Liver (tissue), 9 donors: Measurements from ENCODE around the gene KRTAP5-1. TPM values are rescaled to one million over a fixed set of nuclear protein-coding genes. Genes with fewer than 3 reads are reported as not detected.

Source experiments
- DNase-seq: peaks from one replicate; pipeline ENCODE4 v3.0.0-alpha.2; 2017; ENCODE audit warnings: low spot score
- H3K27ac ChIP-seq, 2 donors: one replicate each; pipeline ENCODE4 v1.7.0; 2013; ENCODE audit warnings: inconsistent platforms in 2 of 2, low read length in 2 of 2, control low read depth in 1 of 2, low read depth in 1 of 2, mild to moderate bottlenecking in 1 of 2
- H3K27me3 ChIP-seq, 4 donors: one replicate each; pipeline versions ENCODE4 v1.6.1 to v1.7.0; 2013; ENCODE audit warnings: low read length in 3 of 4, inconsistent platforms in 1 of 4, mild to moderate bottlenecking in 1 of 4, moderate library complexity in 1 of 4; ENCODE audit not compliant: control insufficient read depth in 4 of 4, insufficient read depth in 4 of 4
- H3K36me3 ChIP-seq, 4 donors: one replicate each; pipeline versions ENCODE4 v1.6.1 to v1.7.0; 2013; ENCODE audit warnings: low read length in 3 of 4, mild to moderate bottlenecking in 3 of 4, low read depth in 1 of 4, moderate library complexity in 1 of 4; ENCODE audit not compliant: control insufficient read depth in 4 of 4, insufficient read depth in 3 of 4
- H3K4me1 ChIP-seq, 4 donors: one replicate each; pipeline versions ENCODE4 v1.6.1 to v1.7.0; 2013; ENCODE audit warnings: low read length in 3 of 4, mild to moderate bottlenecking in 3 of 4, moderate library complexity in 1 of 4; ENCODE audit not compliant: control insufficient read depth in 4 of 4, insufficient read depth in 4 of 4
- H3K4me3 ChIP-seq, 3 donors: one replicate each; pipeline versions ENCODE4 v1.6.1 to v1.7.0; 2013; ENCODE audit warnings: low read length in 3 of 3, control low read depth in 1 of 3, low read depth in 1 of 3, mild to moderate bottlenecking in 1 of 3
- H3K9ac ChIP-seq, 2 donors: one replicate each; pipeline ENCODE4 v1.7.0; 2013; ENCODE audit warnings: low read length in 2 of 2, mild to moderate bottlenecking in 2 of 2, moderate library complexity in 2 of 2, control low read depth in 1 of 2, low read depth in 1 of 2
- H3K9me3 ChIP-seq, 4 donors: one replicate each; pipeline versions ENCODE4 v1.6.1 to v1.7.0; 2013; ENCODE audit warnings: low read length in 3 of 4; ENCODE audit not compliant: control insufficient read depth in 4 of 4
- ATF3 ChIP-seq: IDR thresholded peaks from 2 replicates; pipeline ENCODE4 v1.6.1; 2016; ENCODE audit warnings: antibody characterized with exemption
- CTCF ChIP-seq: fragments of 150-350 bp; IDR thresholded peaks from 2 replicates; pipeline ENCODE4 v1.5.1; 2017; ENCODE audit warnings: improper control_type of control experiment, low read depth, low read length; ENCODE audit not compliant: missing input control
- EGR1 ChIP-seq, 2 donors: IDR thresholded peaks; 2 replicates each; pipeline ENCODE4 v1.6.1; 2016 to 2018; ENCODE audit warnings: antibody characterized with exemption in 2 of 2, low read depth in 2 of 2
- FOXA1 ChIP-seq: IDR thresholded peaks from 2 replicates; pipeline ENCODE4 v1.6.1; 2016; ENCODE audit warnings: antibody characterized with exemption
- FOXA2 ChIP-seq: IDR thresholded peaks from 2 replicates; pipeline ENCODE4 v1.6.1; 2016; ENCODE audit warnings: antibody characterized with exemption
- GABPA ChIP-seq, 2 donors: IDR thresholded peaks in 1 of 2; conservative IDR thresholded peaks in 1 of 2; 2 replicates each; pipeline ENCODE4 v1.6.1; 2016; ENCODE audit warnings: antibody characterized with exemption in 2 of 2, mild to moderate bottlenecking in 1 of 2, moderate library complexity in 1 of 2
- HNF4A ChIP-seq, 2 donors: conservative IDR thresholded peaks; 2 replicates each; pipeline ENCODE4 v1.6.1; 2016; ENCODE audit warnings: antibody characterized with exemption in 2 of 2, mild to moderate bottlenecking in 2 of 2
- HNF4G ChIP-seq: IDR thresholded peaks from 2 replicates; pipeline ENCODE4 v1.6.1; 2016; ENCODE audit warnings: antibody characterized with exemption
- JUND ChIP-seq, 2 donors: IDR thresholded peaks; 2 replicates each; pipeline ENCODE4 v1.6.1; 2016; ENCODE audit warnings: antibody characterized with exemption in 2 of 2
- MAX ChIP-seq: IDR thresholded peaks from 2 replicates; pipeline ENCODE4 v1.6.1; 2016; ENCODE audit warnings: antibody characterized with exemption
- NR2F2 ChIP-seq: IDR thresholded peaks from 2 replicates; pipeline ENCODE4 v1.6.1; 2016; ENCODE audit warnings: antibody characterized with exemption
- RAD21 ChIP-seq, 2 donors: IDR thresholded peaks; 2 replicates each; pipeline ENCODE4 v1.6.1; 2016; ENCODE audit warnings: antibody characterized with exemption in 2 of 2, mild to moderate bottlenecking in 2 of 2
- RXRA ChIP-seq, 2 donors: IDR thresholded peaks; 2 replicates each; pipeline ENCODE4 v1.6.1; 2017 to 2018; ENCODE audit warnings: antibody characterized with exemption in 2 of 2, mild to moderate bottlenecking in 1 of 2
- SP1 ChIP-seq: IDR thresholded peaks from 2 replicates; pipeline ENCODE4 v1.6.1; 2018; ENCODE audit warnings: antibody characterized with exemption, mild to moderate bottlenecking
- TAF1 ChIP-seq: conservative IDR thresholded peaks from 2 replicates; pipeline ENCODE4 v1.6.1; 2016; ENCODE audit warnings: antibody characterized with exemption, mild to moderate bottlenecking
- YY1 ChIP-seq: IDR thresholded peaks from 2 replicates; pipeline ENCODE4 v1.6.1; 2016; ENCODE audit warnings: antibody characterized with exemption, mild to moderate bottlenecking
- ZBTB33 ChIP-seq: IDR thresholded peaks from 2 replicates; pipeline ENCODE4 v1.6.1; 2016; ENCODE audit warnings: antibody characterized with exemption
- WGBS: extraction: QIAGEN DNeasy Blood & Tissue Kit; methylation state at CpG from one replicate; pipeline ENCODE4 v1.1.7; 2013; 5-methylcytosine and 5-hydroxymethylcytosine counted together
- polyA plus RNA-seq, 2 donors: library from polyadenylated mRNA; stranded (reverse) in 1 of 2; unstranded in 1 of 2; fragments of 200-250 nt in 1 of 2; fragments of >200 nt in 1 of 2; fragmentation: Nextera tagmentation in 1 of 2; extraction: Ambion mirVana in 1 of 2; gene quantifications; one replicate each; pipeline versions ENCODE4 v1.2.1 to v1.2.3, GENCODE V29; 2013 to 2015
- total RNA-seq, 2 donors: library from RNA; depleted of rRNA; stranded (reverse); fragments of >200 nt; gene quantifications; one replicate each; pipeline ENCODE4 v1.2.3, GENCODE V29; 2014
- donor health status: healthy.
- donor health status: healthy.
- donor health status: healthy.
- donor health status: healthy.
- donor health status: healthy.

The KRTAP5-1 gene
- total and polyA plus RNA-seq, 4 donors, result not detected

GRCh38 chr11:1545432-1545831 is 39.7 kb downstream of the KRTAP5-1 start:
- Histone ChIP-seq H3K4me1 (peaks cover 2 to 27% (median 13%) of the 10 kb centered on the region in 4 donors), H3K9me3 (no peaks in the 10 kb centered on the region), H3K4me3 (no peak overlapping the region), H3K27ac (no peak overlapping the region), H3K27me3 (peaks cover 0 to 2% (median 0%) of the 10 kb centered on the region in 4 donors), H3K36me3 (no peaks in the 10 kb centered on the region), H3K9ac (no peak overlapping the region)
- WGBS, result 78% methylated on average over 5 of the region's 5 CpGs
- no peak for DNase-seq
- TF ChIP-seq EGR1 (IDR thresholded peaks at IDR 0.05; ENCODE audit: low read depth in 2 of 2) (no peak), RAD21 (IDR thresholded peaks at IDR 0.05) (no peak), CTCF (no peak), ATF3 (no peak), TAF1 (no peak), YY1 (no peak), ZBTB33 (no peak), NR2F2 (no peak), SP1 (no peak), HNF4G (no peak), FOXA1 (no peak), JUND (IDR thresholded peaks at IDR 0.05) (no peak), HNF4A (conservative IDR thresholded peaks at IDR 0.05) (no peak), FOXA2 (no peak), GABPA (IDR thresholded peaks at IDR 0.05 in 1 of 2, conservative IDR thresholded peaks at IDR 0.05 in 1 of 2) (no peak), MAX (no peak), RXRA (IDR thresholded peaks at IDR 0.05) (no peak)

GRCh38 chr11:1544536-1544935 is 40.5 kb downstream of the KRTAP5-1 start:
- Histone ChIP-seq H3K9ac (no peak overlapping the region), H3K4me1 (peaks cover 2 to 27% (median 13%) of the 10 kb centered on the region in 4 donors), H3K4me3 (no peak overlapping the region), H3K36me3 (no peaks in the 10 kb centered on the region), H3K27me3 (peaks cover 0 to 2% (median 0%) of the 10 kb centered on the region in 4 donors), H3K27ac (no peak overlapping the region), H3K9me3 (no peaks in the 10 kb centered on the region)
- no peak for DNase-seq
- WGBS, result 87% methylated on average over 6 of the region's 6 CpGs
- TF ChIP-seq MAX, result no peak
